Keratinocyte (primary cell): ENCODE results near the gene LRRN2.

Experiments
- EZH2 ChIP-seq: IDR thresholded peaks from one replicate; pipeline ENCODE4 v1.6.1; 2012; ENCODE audit warnings: inconsistent platforms, mild to moderate bottlenecking, low read length, moderate library complexity
- TF ChIP-seq, protein P1 (sequence below), 3 experiments: IDR thresholded peaks in 1 of 3; conservative IDR thresholded peaks in 1 of 3; optimal IDR thresholded peaks in 1 of 3; 2 replicates in 2 of 3; 3 replicates in 1 of 3; pipeline versions ENCODE3 to v1.5.1; 2011; ENCODE audit warnings: low read length in 3 of 3, mild to moderate bottlenecking in 3 of 3, moderate library complexity in 2 of 3, control low read depth in 1 of 3, inconsistent platforms in 1 of 3; ENCODE audit not compliant: insufficient read depth in 2 of 3; ENCODE audit errors: extremely low read depth in 1 of 3

DNA sequence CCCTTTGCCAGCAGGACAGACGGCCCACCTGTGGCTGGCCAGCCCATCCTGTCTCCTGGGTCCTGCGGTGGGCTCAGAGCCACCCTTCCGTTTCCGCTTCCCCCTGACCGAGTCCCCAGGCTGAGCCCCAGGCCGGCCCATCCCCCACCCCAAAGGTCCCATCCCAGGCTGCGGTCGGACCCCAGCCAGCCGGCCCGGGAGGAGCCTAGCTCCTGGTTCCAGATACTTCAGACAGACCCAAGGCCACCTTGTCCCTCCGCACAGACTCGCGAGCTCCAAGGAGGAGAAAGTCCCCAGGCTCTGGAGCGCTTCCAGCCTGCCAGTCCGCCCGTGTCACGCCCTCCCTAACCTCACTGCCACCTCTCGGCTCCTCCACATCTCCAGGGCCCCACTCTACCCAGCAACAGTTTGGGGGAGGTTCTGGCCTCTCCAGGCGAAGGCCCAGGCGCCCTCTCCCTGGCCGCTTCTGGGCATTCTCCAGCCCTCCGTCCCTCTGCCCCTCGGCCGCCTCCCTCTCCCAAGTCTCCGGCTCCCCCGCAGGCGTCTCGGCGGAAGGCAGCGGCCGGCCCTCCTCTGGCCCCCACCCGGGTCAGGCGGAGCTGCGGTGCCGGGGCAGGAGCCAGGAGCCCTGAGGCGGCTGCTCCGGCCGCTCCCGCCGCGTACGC is 835 bp downstream of the LRRN2 start:
- TF ChIP-seq, protein P1, sequence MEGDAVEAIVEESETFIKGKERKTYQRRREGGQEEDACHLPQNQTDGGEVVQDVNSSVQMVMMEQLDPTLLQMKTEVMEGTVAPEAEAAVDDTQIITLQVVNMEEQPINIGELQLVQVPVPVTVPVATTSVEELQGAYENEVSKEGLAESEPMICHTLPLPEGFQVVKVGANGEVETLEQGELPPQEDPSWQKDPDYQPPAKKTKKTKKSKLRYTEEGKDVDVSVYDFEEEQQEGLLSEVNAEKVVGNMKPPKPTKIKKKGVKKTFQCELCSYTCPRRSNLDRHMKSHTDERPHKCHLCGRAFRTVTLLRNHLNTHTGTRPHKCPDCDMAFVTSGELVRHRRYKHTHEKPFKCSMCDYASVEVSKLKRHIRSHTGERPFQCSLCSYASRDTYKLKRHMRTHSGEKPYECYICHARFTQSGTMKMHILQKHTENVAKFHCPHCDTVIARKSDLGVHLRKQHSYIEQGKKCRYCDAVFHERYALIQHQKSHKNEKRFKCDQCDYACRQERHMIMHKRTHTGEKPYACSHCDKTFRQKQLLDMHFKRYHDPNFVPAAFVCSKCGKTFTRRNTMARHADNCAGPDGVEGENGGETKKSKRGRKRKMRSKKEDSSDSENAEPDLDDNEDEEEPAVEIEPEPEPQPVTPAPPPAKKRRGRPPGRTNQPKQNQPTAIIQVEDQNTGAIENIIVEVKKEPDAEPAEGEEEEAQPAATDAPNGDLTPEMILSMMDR (optimal IDR thresholded peaks at IDR 0.05 in 1 of 3, IDR thresholded peaks at IDR 0.05 in 1 of 3, conservative IDR thresholded peaks at IDR 0.05 in 1 of 3; ENCODE audit: extremely low read depth in 1 of 3, insufficient read depth in 2 of 3, low read length in 3 of 3) = no peak
- TF ChIP-seq EZH2 = no peak
